GM18870 (cell line): ENCODE measurements around the gene DAB2IP.

Experiments
- ATAC-seq: cut with Tn5 transposase; IDR thresholded peaks from one replicate; pipeline ENCODE4 v1.9.1; 2021; ENCODE audit warnings: moderate library complexity; ENCODE audit not compliant: unreplicated experiment

The DAB2IP gene

DNA sequence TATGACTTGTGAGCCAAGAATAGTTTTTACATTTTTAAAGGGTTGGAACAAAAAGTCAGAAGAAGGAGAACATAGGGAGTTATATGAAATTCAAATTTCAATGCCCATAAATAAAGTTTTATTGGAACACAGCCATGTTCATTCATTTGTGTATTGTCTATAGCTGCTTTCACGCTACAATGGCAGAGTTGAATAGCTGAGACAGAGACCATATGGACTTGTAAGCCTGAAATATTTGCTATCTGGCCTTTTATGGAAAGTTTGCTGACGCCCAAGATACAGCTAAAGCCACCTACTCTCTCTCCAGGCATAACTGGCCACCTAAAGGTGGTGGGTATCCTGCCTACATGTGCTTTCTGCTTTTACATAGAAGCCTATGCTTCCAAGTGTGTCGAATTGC lies 10.9 kb downstream of the DAB2IP start:
- ATAC-seq, result no peak

DNA sequence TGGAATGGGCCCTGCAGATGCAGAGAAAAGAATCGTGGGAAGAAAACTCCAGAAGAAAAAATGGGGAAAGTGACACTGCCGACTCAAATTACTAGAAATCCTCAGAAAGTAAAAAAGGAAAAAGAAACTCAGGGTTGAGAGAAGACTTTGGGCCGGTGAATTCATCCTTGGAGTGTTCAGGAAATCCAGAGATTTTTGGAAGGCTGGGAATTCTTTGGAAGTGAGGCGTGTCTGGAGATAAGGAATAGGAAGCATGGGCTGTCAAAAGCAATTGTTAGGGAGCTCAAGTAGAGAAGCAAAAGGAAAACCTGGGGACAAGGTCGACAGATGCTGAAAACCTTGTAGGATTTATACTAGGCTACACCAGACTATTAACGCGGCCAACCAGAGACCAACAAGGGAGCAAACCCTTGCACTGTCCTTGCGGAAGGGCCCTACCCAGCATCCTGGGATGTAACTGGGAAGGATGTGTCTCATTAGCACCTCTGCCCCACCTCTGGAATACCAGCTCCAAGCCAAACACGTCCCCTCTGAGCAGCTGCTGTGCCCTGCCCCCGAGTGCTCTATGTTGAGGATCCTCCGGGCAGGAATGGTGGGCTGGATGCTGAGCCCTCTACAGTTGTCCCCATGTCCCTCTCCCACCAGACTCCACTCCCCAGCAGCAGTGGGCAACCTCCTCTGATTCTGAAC lies 11.6 kb downstream of the DAB2IP start:
- no peak for ATAC-seq

DNA sequence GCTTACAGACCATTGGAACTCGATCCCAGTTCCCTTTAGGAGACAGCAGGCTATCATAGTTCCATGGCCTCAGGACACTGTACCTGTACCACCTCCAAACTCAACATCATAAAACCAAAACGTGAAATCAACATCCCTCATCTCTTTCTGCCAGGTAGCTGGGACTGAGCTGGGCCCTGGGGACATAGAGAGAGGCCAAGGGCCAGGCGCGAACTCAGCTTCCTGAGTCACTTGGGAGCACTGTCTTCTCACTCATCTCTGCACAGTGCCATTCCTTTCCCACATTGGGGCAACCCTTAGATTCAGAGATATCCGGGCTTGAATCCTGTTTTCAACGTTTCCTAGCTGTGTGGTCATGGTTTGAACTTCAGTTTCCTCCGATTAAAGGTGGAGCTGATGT lies 12.2 kb downstream of the DAB2IP start:
- ATAC-seq, result no peak

GRCh38 chr9:121666294-121666693 lies 14.9 kb downstream of the DAB2IP start:
- ATAC-seq, result no peak

DNA sequence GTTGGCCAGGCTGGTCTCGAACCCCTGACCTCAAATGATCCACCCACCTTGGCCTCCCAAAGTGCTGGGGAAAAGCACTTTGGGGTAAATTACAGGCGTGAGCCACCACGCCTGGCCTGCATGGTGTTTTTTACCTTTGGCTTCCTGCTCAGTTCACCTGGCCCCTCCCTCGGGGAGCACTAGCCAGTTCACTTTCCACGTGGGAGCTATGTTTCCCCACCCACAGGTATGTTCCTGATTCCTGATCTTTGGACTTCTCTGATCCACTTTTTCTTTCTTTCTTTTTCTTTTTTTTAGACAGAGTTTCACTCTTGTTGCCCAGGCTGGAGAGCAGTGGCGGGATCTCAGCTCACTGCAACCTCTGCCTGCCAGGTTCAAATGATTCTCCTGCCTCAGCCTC lies 15.8 kb downstream of the DAB2IP start:
- ATAC-seq, result no peak

DNA sequence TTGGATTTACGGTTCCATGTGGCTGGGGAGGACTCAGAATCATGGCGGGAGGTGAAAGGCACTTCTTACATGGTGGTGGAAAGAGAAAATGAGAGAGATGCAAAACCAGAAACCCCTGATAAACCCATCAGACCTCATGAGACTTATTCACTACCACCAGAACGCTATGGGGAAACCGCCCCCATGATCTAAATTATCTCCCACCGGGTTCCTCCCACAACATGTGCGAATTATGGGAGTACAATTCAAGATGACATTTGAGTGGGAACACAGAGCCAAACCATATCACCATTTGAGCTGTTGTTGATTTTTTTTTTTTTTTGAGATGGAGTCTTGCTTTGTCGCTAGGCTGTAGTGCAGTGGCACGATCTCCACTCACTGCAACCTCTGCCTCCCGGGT lies 16.5 kb downstream of the DAB2IP start:
- ATAC-seq, result no peak

DNA sequence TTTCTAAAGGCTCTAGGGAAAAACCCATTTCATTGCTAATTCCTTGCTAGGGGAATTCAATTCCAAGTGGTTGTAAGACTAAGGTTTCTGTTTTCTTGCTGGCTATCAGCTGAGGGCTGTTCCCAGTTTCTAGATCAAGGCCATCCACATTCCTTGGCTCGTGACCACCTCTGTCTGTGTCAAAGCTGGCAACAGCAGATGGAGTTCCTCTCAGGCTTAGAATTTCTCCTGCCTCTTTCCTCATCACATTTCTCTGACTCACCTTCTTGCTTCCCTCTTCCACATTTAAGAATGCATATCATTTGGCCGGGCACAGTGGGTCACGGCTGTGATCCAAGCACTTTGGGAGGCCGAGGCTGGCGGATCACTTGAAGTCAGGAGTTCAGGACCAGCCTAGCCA lies 19.0 kb downstream of the DAB2IP start:
- no peak for ATAC-seq

DNA sequence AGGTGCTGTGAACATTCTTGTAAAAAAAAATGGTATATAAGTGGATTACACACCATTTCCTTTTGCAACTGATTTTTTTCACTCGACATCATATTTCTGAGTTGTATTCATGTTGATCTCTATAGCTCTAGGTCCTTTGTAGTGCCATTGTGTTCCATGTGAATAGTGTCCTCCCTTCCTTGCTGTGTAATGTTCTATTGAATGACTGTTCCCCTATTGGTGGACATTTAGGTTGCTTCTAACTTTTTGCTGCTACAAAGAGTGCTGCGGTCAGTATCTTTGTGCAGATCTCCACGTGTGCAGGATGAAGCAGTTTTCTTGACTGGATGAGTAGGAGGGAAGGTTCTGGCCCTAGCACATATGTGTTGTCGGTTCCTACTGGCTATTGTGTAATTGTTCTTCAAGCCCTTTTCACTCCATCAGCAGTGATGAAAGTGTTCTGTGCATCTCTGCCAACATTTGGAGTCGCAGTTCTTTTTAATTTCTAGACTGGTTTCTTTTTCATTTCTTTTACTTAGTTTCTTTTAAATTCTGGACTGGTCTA lies 20.2 kb downstream of the DAB2IP start:
- ATAC-seq, result no peak

DNA sequence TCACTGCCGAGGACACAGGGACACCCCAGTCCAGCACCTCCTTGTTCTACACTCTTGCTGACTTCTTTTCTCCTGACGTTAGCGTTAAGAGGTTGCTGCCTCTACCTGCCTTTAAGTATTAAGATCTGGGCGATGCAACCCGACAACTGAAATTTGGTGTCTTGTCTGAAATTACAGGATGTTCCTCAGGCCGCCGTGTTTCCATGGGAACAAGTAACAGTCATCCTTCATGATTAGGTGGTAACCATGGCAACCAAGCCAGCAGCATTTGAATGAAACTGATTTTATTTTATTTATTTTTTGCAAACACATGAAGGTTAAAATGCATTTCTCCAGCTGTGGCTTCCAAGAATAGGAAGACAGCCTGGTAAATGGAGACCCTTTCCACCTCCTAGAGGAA lies 20.8 kb downstream of the DAB2IP start:
- no peak for ATAC-seq

DNA sequence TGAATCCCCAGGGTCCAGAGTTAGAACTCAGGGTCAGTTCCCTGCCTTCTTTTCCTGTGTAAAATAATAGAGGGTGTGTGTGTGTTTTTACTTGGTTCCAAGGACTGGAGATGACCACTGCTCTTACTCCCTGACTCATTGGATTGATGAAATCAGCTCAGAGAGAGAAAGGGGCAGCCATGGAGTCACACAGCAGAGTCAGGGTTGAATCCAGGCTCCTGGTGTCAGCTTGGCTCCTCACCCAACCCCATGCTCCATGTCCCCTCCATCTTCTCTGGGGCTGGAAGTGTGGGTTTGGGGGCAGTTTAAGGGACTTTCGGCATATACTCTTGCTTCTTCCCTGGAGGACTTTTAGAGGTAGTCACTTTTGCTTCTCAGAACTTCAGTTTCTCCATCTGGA lies 21.6 kb downstream of the DAB2IP start:
- ATAC-seq, result no peak

GRCh38 chr9:121673576-121673975 lies 22.1 kb downstream of the DAB2IP start:
- ATAC-seq, result no peak

GRCh38 chr9:121674017-121674416 lies 22.6 kb downstream of the DAB2IP start:
- no peak for ATAC-seq

- no peak for ATAC-seq
These were observed 23.5 kb downstream of the DAB2IP start for GRCh38 chr9:121674952-121675351.

DNA sequence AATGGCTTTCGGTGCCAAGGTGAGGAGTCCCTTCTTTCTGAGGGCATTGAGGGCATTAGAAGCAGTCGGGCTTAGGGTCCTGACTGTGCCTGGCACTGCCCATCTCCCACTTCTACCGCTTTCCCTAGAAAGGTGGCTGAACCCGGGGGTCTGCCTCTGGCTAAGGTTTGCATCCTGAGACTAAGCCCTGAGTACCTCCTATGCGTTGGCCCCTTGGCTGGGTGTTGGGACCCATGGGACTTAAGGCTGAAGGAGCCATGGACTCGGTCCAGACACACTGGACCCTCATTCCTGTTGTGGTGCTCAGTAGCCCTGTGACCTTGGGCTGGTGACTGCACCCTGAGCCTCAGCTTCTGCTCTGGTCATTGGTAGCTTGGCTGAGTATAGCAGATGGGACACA lies 23.9 kb downstream of the DAB2IP start:
- no peak for ATAC-seq

DNA sequence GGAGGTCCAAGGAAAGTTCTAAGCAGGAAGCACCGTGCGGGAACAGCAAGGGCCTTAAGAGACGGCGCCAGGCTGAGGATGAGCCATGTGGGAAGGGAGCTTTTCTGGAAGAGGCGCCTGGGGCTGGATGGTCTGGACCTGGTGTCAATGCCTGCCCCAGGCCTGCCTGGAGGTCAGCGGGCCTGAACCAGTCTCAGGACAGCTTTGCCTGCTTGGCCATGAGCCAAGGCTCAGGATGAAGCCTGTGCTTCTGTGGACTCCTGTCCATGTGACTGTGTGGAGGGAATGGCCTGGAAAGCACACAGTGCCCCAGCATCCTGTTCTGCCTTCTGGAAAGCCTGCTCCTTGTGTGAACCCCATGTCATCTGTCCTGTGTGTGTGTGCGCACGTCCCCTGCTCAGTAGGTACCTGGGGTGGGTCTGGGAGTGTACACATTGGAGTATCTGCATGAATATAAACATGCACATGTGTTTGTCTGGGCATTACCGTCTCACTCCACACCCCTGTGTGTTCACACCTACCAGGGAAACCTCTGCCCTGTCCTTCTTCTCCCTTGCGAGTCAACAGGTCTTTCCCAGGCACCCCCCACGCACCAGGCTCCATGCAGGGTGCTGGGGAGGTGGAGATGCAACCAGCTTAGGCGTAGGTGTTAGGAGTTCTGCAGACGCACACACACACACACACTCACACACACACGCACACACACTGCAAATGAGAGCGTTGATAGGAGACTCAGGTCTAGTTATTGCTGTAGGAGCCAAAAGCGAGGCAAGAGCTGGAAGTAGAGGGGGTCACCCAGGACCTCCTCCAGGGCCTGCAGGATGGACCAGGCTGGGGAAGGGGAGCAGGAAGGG lies 24.8 kb downstream of the DAB2IP start:
- no peak for ATAC-seq

DNA sequence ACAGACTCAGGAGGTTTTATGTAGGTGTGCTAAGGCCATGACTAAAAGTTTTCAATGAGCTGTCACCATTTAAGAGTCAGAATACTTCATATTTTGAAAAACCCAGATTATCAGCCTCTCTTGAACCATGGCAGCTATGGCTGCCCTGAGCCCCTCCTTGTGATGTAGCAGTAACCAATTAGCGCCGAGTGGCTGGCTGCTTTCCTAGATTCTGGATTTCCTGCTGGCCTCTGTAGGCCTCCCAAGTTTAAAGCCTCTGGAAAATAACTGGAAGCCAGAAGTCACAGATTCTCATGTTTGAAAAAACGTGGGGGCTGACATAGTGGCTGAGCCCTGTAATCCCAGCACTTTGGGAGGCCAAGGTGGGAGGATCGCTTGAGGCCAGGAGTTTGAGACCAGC lies 25.5 kb downstream of the DAB2IP start:
- ATAC-seq, result no peak

DNA sequence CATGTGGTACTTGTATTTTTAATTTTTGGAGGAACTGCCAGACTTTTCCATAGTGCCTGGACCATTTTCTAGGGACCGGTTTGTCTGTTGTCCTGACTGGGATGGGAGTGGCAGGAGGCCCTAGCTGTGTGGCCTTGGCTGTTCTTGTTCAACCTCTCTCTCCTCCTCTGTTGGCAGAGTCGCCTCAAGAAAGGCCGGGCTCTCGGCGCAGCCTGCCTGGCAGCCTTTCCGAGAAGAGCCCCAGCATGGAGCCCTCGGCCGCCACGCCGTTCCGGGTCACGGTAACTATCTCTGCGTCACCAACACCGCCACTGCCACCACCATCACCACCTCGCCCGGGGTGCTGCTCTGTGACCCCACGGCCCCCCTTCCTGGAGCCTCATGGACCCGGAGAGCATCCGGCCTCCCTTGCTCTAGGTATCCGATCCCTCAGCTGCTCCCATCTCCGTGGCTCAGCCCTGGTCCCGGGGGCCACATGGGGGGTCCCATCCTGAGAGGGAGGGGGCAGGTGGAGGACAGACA lies 27.1 kb downstream of the DAB2IP start:
- ATAC-seq, result no peak

DNA sequence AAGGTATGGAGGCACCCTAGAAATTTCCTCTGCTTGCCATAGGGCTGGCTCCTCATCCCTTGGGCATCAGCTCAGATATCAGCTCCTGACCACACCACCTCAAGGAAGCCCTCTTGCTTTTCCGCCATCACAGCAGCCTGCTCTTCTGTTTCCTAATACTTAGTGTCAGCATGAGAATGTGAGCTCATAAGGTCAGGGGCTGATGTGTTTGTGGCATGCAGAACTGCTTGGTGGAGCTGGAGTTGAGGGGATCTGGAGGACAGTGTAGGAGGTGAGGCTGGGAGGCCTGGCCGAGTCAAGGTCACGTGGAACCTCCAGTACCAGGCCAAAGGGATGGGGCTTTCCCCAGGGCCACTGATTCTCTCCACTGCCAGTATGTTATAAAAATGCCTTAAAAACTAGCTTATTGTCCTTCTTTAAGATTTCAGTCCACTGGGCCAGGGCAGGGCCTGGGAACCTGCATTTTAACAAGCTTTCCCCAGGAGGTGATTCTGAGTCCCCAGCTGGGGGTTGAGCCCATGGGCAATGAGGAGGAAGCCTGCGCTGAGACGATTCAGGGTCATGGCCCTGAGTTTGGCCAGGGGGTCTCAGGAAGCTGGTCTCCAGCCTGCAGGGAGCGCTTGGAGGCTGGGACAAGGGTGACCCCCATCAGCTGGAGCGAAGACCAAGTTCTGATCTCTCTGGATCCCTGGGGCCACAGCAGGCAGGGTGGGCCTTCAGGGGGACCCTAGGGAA lies 28.6 kb downstream of the DAB2IP start:
- no peak for ATAC-seq

DNA sequence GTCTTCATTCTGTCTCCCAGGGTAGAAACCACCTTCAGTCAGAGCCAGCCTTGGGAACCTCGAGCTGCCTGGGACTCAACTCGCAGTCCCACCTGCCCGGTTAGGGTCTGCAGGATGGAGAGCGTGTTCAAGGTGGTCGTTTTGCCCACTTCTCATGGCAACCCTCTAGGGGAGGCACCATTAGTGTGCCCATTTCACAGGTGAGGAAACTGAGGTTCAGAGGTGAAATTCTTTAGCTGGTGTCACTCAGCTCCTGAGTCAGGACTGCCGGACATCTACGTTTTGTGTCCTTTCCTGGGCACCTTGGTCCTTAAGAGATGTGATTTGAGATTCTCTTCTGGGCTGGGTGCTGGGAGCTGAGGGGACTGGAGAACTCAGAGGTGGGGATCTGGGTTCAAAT lies 30.0 kb downstream of the DAB2IP start:
- no peak for ATAC-seq

GRCh38 chr9:121682201-121682600 lies 30.8 kb downstream of the DAB2IP start:
- no peak for ATAC-seq

GRCh38 chr9:121682926-121683515 lies 31.6 kb downstream of the DAB2IP start:
- ATAC-seq, result no peak
